Activated naive CD8-positive, alpha-beta T cell treated with anti-CD3 and anti-CD28 coated beads, Interleukin-2, amount 10 ng/mL, durations not matched to agents 7 days and 5 days (primary cell): ENCODE measurements around the gene CCNH. TPM values are rescaled to one million over a fixed set of nuclear protein-coding genes. Genes with fewer than 3 reads are reported as not detected.

ENCODE experiments used
- ATAC-seq: fragments of 150-1000 bp; cut with Tn5 transposase; one replicate; pipeline ENCODE4 v1.10.0; 2021; ENCODE audit warnings: low read depth, moderate library complexity
- POLR2A ChIA-PET: fragments of 350-600 bp; sonication (Branson Sonifier 250); formaldehyde crosslinking; loops from one replicate; lab custom pipeline; 2021; ENCODE audit warnings: antibody characterized with exemption; lab: Charles Lee
- DNase-seq: peaks from one replicate; pipeline ENCODE4 v3.0.0; 2021
- H3K27ac Mint-ChIP-seq: one replicate; pipeline ENCODE4 v1.8.0; 2022; ENCODE audit warnings: mild to moderate bottlenecking, mixed read lengths
- H3K27me3 Mint-ChIP-seq: one replicate; pipeline ENCODE4 v1.8.0; 2022; ENCODE audit warnings: mild to moderate bottlenecking, moderate library complexity, mixed read lengths
- H3K36me3 Mint-ChIP-seq: one replicate; pipeline ENCODE4 v1.8.0; 2021; ENCODE audit warnings: mild to moderate bottlenecking, mixed read lengths
- H3K4me1 Mint-ChIP-seq: one replicate; pipeline ENCODE4 v1.8.0; 2021; ENCODE audit warnings: mixed read lengths
- H3K4me3 Mint-ChIP-seq: one replicate; pipeline ENCODE4 v1.8.0; 2022; ENCODE audit warnings: mild to moderate bottlenecking, moderate library complexity, mixed read lengths
- H3K9me3 Mint-ChIP-seq: one replicate; pipeline ENCODE4 v1.8.0; 2021; ENCODE audit warnings: mixed read lengths
- total RNA-seq, 2 experiments: library from RNA; stranded (reverse); gene quantifications; one replicate each; pipeline ENCODE4 v1.2.3, GENCODE V29; 2021

CCNH gene
- 10 to 100 TPM; 63.2 to 71.0 TPM for total RNA-seq

GRCh38 chr5:87412630-87413342 lies at the start of gene CCNH:
TSS of gene CCNH (minus strand) at chr5:87412930. CDS start at chr5:87412794, 136 bp downstream.
- Mint-ChIP-seq H3K27ac (peak within 1 kb of the TSS; percentile 96), H3K4me3 (peak within 1 kb of the TSS; percentile 97), H3K36me3 (peaks cover 8% of the 10 kb centered on the region), H3K27me3 (peaks cover 4% of the 10 kb centered on the region), H3K4me1 (peaks cover 25% of the 10 kb centered on the region), H3K9me3 (no peaks in the 10 kb centered on the region)
- DNase-seq (peak; percentile 92), ATAC-seq (peak; percentile 96)
- POLR2A ChIA-PET, result interaction anchor here (0.6 to 1.0 kb wide), 2 partner anchors 39 to 145 kb away, joined by 3 read pairs; partner anchors contain the start of gene RASA1

GRCh38 chr5:87457706-87458105 lies 45.0 kb upstream of the CCNH start:
- peaks cover 3% of the 10 kb centered on the region for H3K4me1 Mint-ChIP-seq
- no peaks in the 10 kb centered on the region for H3K36me3 Mint-ChIP-seq
- DNase-seq, result no peak
- H3K4me3 Mint-ChIP-seq, result no peak overlapping the region
- no peak for ATAC-seq
- H3K9me3 Mint-ChIP-seq, result no peaks in the 10 kb centered on the region
- H3K27me3 Mint-ChIP-seq, result peaks cover 8% of the 10 kb centered on the region
- no peak overlapping the region for H3K27ac Mint-ChIP-seq
- POLR2A ChIA-PET, result no interaction called here

- Mint-ChIP-seq H3K27me3 (peaks cover 8% of the 10 kb centered on the region), H3K4me1 (peaks cover 3% of the 10 kb centered on the region)
- POLR2A ChIA-PET, result no interaction called here
Observed at GRCh38 chr5:87453801-87454200, 41.1 kb upstream of the CCNH start.

GRCh38 chr5:87452837-87453236 lies 40.1 kb upstream of the CCNH start:
- no peak for DNase-seq

More at GRCh38 chr5:87453801-87454200, 41.1 kb upstream of the CCNH start:
- H3K36me3 Mint-ChIP-seq, result no peaks in the 10 kb centered on the region
- ATAC-seq (no peak), DNase-seq (no peak)
- no peak overlapping the region for H3K4me3 Mint-ChIP-seq
- H3K9me3 Mint-ChIP-seq, result no peaks in the 10 kb centered on the region
- no peak overlapping the region for H3K27ac Mint-ChIP-seq

GRCh38 chr5:87442419-87442818 lies 29.7 kb upstream of the CCNH start:
- Mint-ChIP-seq H3K4me3 (no peak overlapping the region), H3K27ac (no peak overlapping the region), H3K9me3 (no peaks in the 10 kb centered on the region), H3K4me1 (no peaks in the 10 kb centered on the region), H3K36me3 (no peaks in the 10 kb centered on the region), H3K27me3 (peaks cover 6% of the 10 kb centered on the region)
- ATAC-seq (no peak), DNase-seq (no peak)
- POLR2A ChIA-PET, result no interaction called here

More at GRCh38 chr5:87452837-87453236, 40.1 kb upstream of the CCNH start:
- Mint-ChIP-seq H3K27ac (no peak overlapping the region), H3K36me3 (no peaks in the 10 kb centered on the region), H3K27me3 (peaks cover 12% of the 10 kb centered on the region), H3K4me1 (peaks cover 3% of the 10 kb centered on the region), H3K9me3 (no peaks in the 10 kb centered on the region), H3K4me3 (no peak overlapping the region)
- ATAC-seq, result peak; percentile 22
- POLR2A ChIA-PET, result interaction anchor here (0.8 kb wide), 1 partner anchor 40 kb away, joined by 3 read pairs; no protein-coding TSS in a partner anchor

GRCh38 chr5:87438231-87438630 lies 25.5 kb upstream of the CCNH start:
- DNase-seq (no peak), ATAC-seq (no peak)
- Mint-ChIP-seq H3K36me3 (no peaks in the 10 kb centered on the region), H3K4me1 (no peaks in the 10 kb centered on the region), H3K4me3 (no peak overlapping the region), H3K27me3 (peaks cover 5% of the 10 kb centered on the region), H3K27ac (no peak overlapping the region), H3K9me3 (no peaks in the 10 kb centered on the region)
- POLR2A ChIA-PET, result no interaction called here

GRCh38 chr5:87437724-87438123 lies 25.0 kb upstream of the CCNH start:
- no peak overlapping the region for H3K27ac Mint-ChIP-seq
- ATAC-seq (no peak), DNase-seq (no peak)
- POLR2A ChIA-PET, result no interaction called here
- H3K36me3 Mint-ChIP-seq, result no peaks in the 10 kb centered on the region
- no peaks in the 10 kb centered on the region for H3K4me1 Mint-ChIP-seq
- no peaks in the 10 kb centered on the region for H3K9me3 Mint-ChIP-seq
- no peak overlapping the region for H3K4me3 Mint-ChIP-seq
- H3K27me3 Mint-ChIP-seq, result peaks cover 2% of the 10 kb centered on the region

- no peaks in the 10 kb centered on the region for H3K4me1 Mint-ChIP-seq
- no peaks in the 10 kb centered on the region for H3K9me3 Mint-ChIP-seq
- ATAC-seq (no peak), DNase-seq (no peak)
- H3K36me3 Mint-ChIP-seq, result no peaks in the 10 kb centered on the region
- POLR2A ChIA-PET, result no interaction called here
- H3K27me3 Mint-ChIP-seq, result peaks cover 2% of the 10 kb centered on the region
- H3K27ac Mint-ChIP-seq, result no peak overlapping the region
- no peak overlapping the region for H3K4me3 Mint-ChIP-seq
Observed at GRCh38 chr5:87435144-87435694, 22.5 kb upstream of the CCNH start.

- H3K4me1 Mint-ChIP-seq, result no peaks in the 10 kb centered on the region
- H3K9me3 Mint-ChIP-seq, result no peaks in the 10 kb centered on the region
- H3K36me3 Mint-ChIP-seq, result no peaks in the 10 kb centered on the region
- H3K27me3 Mint-ChIP-seq, result peaks cover 2% of the 10 kb centered on the region
- H3K4me3 Mint-ChIP-seq, result no peak overlapping the region
- no peak for DNase-seq
- no peak overlapping the region for H3K27ac Mint-ChIP-seq
- no peak for ATAC-seq
- POLR2A ChIA-PET, result no interaction called here
Observed at GRCh38 chr5:87434461-87434860, 21.7 kb upstream of the CCNH start.

- ATAC-seq, result no peak
- no peaks in the 10 kb centered on the region for H3K4me1 Mint-ChIP-seq
Observed at GRCh38 chr5:87433945-87434344, 21.2 kb upstream of the CCNH start.

GRCh38 chr5:87432460-87432859 lies 19.7 kb upstream of the CCNH start:
- H3K9me3 Mint-ChIP-seq, result no peaks in the 10 kb centered on the region
- H3K36me3 Mint-ChIP-seq, result no peaks in the 10 kb centered on the region
- no peak overlapping the region for H3K4me3 Mint-ChIP-seq
- ATAC-seq, result no peak
- H3K27ac Mint-ChIP-seq, result no peak overlapping the region
- H3K4me1 Mint-ChIP-seq, result no peaks in the 10 kb centered on the region
- POLR2A ChIA-PET, result no interaction called here
- peaks cover 4% of the 10 kb centered on the region for H3K27me3 Mint-ChIP-seq
- no peak for DNase-seq

More at GRCh38 chr5:87433945-87434344, 21.2 kb upstream of the CCNH start:
- no peak for DNase-seq
- Mint-ChIP-seq H3K27ac (no peak overlapping the region), H3K9me3 (no peaks in the 10 kb centered on the region), H3K4me3 (no peak overlapping the region), H3K36me3 (no peaks in the 10 kb centered on the region), H3K27me3 (peaks cover 2% of the 10 kb centered on the region)
- POLR2A ChIA-PET, result no interaction called here

- DNase-seq, result no peak
- ATAC-seq, result no peak
- H3K4me1 Mint-ChIP-seq, result no peaks in the 10 kb centered on the region
- no peaks in the 10 kb centered on the region for H3K9me3 Mint-ChIP-seq
- POLR2A ChIA-PET, result no interaction called here
- H3K27ac Mint-ChIP-seq, result no peak overlapping the region
- no peaks in the 10 kb centered on the region for H3K36me3 Mint-ChIP-seq
- H3K4me3 Mint-ChIP-seq, result no peak overlapping the region
- peaks cover 5% of the 10 kb centered on the region for H3K27me3 Mint-ChIP-seq
Observed at GRCh38 chr5:87430863-87431457, 18.2 kb upstream of the CCNH start.

- POLR2A ChIA-PET, result no interaction called here
- no peak overlapping the region for H3K4me3 Mint-ChIP-seq
- no peaks in the 10 kb centered on the region for H3K4me1 Mint-ChIP-seq
Observed at GRCh38 chr5:87423755-87424154, 11.0 kb upstream of the CCNH start.

GRCh38 chr5:87421307-87421706 lies 8.6 kb upstream of the CCNH start:
- no peak for ATAC-seq
- DNase-seq, result no peak
- no peaks in the 10 kb centered on the region for H3K36me3 Mint-ChIP-seq
- H3K9me3 Mint-ChIP-seq, result no peaks in the 10 kb centered on the region
- H3K27me3 Mint-ChIP-seq, result no peaks in the 10 kb centered on the region
- POLR2A ChIA-PET, result no interaction called here
- no peak overlapping the region for H3K4me3 Mint-ChIP-seq
- no peak overlapping the region for H3K27ac Mint-ChIP-seq
- H3K4me1 Mint-ChIP-seq, result no peaks in the 10 kb centered on the region

More at GRCh38 chr5:87423755-87424154, 11.0 kb upstream of the CCNH start:
- peaks cover 4% of the 10 kb centered on the region for H3K27me3 Mint-ChIP-seq
- DNase-seq (no peak), ATAC-seq (no peak)
- H3K9me3 Mint-ChIP-seq, result no peaks in the 10 kb centered on the region
- no peak overlapping the region for H3K27ac Mint-ChIP-seq
- no peaks in the 10 kb centered on the region for H3K36me3 Mint-ChIP-seq
